Activated CD4-positive, alpha-beta T cell treated with anti-CD3 and anti-CD28 coated beads for 36 hours (primary cell): ENCODE results near the gene SEMA3G. TPM values are rescaled to one million over a fixed set of nuclear protein-coding genes. Genes with fewer than 3 reads are reported as not detected.

Experiments
- ATAC-seq: fragments of 200-7000 bp; cut with Tn5 transposase; one replicate; pipeline ENCODE4 v1.10.0; 2021; ENCODE audit warnings: mild to moderate bottlenecking, moderate library complexity
- CTCF ChIA-PET: fragments of 350-600 bp; sonication (Branson Sonifier 250); formaldehyde crosslinking; loops from one replicate; lab custom pipeline; 2021; ENCODE audit warnings: antibody characterized with exemption; lab: Charles Lee
- POLR2A ChIA-PET: fragments of 350-600 bp; sonication (Branson Sonifier 250); formaldehyde crosslinking; loops from one replicate; lab custom pipeline; 2021; ENCODE audit warnings: antibody characterized with exemption, inconsistent platforms; lab: Charles Lee
- DNase-seq: peaks from one replicate; pipeline ENCODE4 v3.0.0-alpha.2; 2020
- H3K27ac Mint-ChIP-seq: one replicate; pipeline ENCODE4 v1.8.0; 2021; ENCODE audit warnings: mixed read lengths
- H3K27me3 Mint-ChIP-seq: one replicate; pipeline ENCODE4 v1.8.0; 2021; ENCODE audit warnings: mixed read lengths
- H3K36me3 Mint-ChIP-seq: one replicate; pipeline ENCODE4 v1.8.0; 2021; ENCODE audit warnings: low read depth, mixed read lengths
- H3K4me1 Mint-ChIP-seq: one replicate; pipeline ENCODE4 v1.8.0; 2021; ENCODE audit warnings: mixed read lengths
- H3K4me3 Mint-ChIP-seq: one replicate; pipeline ENCODE4 v1.8.0; 2021; ENCODE audit warnings: mild to moderate bottlenecking, moderate library complexity, mixed read lengths
- H3K9me3 Mint-ChIP-seq: one replicate; pipeline ENCODE4 v1.8.0; 2021; ENCODE audit warnings: low read depth, mixed read lengths
- intact Hi-C, 2 experiments: fragments of 100-400 bp; cut with DNase I in 1 of 2; cut with micrococcal nuclease in 1 of 2; formaldehyde crosslinking; loops; one replicate each; pipeline versions ENCODE4 v1.14.2 to v1.15.1; 2022 to 2024; cut with DNase I, micrococcal nuclease
- total RNA-seq, 2 experiments: library from RNA; stranded (reverse); gene quantifications; one replicate each; pipeline ENCODE4 v1.2.3, GENCODE V29; 2021

The SEMA3G gene
- total RNA-seq, 2 experiments from 2014 or later, result not detected

GRCh38 chr3:52428151-52429005, 16.5 kb downstream of the SEMA3G start:
- Mint-ChIP-seq H3K4me3 (no peak overlapping the region), H3K27ac (no peak overlapping the region), H3K9me3 (no peaks in the 10 kb centered on the region), H3K27me3 (no peaks in the 10 kb centered on the region), H3K4me1 (no peaks in the 10 kb centered on the region), H3K36me3 (no peaks in the 10 kb centered on the region)
- DNase-seq, result peak; percentile 61
- POLR2A ChIA-PET, result no interaction called here
- intact Hi-C loops, result loop anchor here (1.0 kb wide), 1 partner anchor 19 kb away; no protein-coding TSS in a partner anchor
- peak; percentile 90 for ATAC-seq
- CTCF ChIA-PET, result interaction anchor here (0.7 to 8.8 kb wide), 8 partner anchors 13 to 209 kb away, joined by 3 to 97 read pairs (median 4); partner anchors contain the start of gene SEMA3G

GRCh38 chr3:52423173-52423572, 21.7 kb downstream of the SEMA3G start:
- H3K9me3 Mint-ChIP-seq, result no peaks in the 10 kb centered on the region
- intact Hi-C loops, result no loop called here
- CTCF ChIA-PET, result interaction anchor here (0.6 to 0.8 kb wide), 4 partner anchors 23 to 786 kb away, joined by 3 to 4 read pairs (median 3); no protein-coding TSS in a partner anchor
- POLR2A ChIA-PET, result no interaction called here
- no peak overlapping the region for H3K27ac Mint-ChIP-seq
- H3K27me3 Mint-ChIP-seq, result no peaks in the 10 kb centered on the region
- ATAC-seq, result no peak
- no peaks in the 10 kb centered on the region for H3K4me1 Mint-ChIP-seq
- peaks cover 2% of the 10 kb centered on the region for H3K36me3 Mint-ChIP-seq
- H3K4me3 Mint-ChIP-seq, result no peak overlapping the region
- DNase-seq, result no peak

GRCh38 chr3:52422669-52423068, 22.2 kb downstream of the SEMA3G start:
- H3K4me3 Mint-ChIP-seq, result no peak overlapping the region
- DNase-seq, result no peak
- ChIA-PET POLR2A (no interaction called here), CTCF (interaction anchor here (0.6 to 1.0 kb wide), 4 partner anchors 9 to 785 kb away, joined by 3 to 4 read pairs (median 4); no protein-coding TSS in a partner anchor)
- intact Hi-C loops, result no loop called here
- no peak overlapping the region for H3K27ac Mint-ChIP-seq
- H3K9me3 Mint-ChIP-seq, result no peaks in the 10 kb centered on the region
- no peaks in the 10 kb centered on the region for H3K27me3 Mint-ChIP-seq
- no peaks in the 10 kb centered on the region for H3K4me1 Mint-ChIP-seq
- ATAC-seq, result no peak
- peaks cover 2% of the 10 kb centered on the region for H3K36me3 Mint-ChIP-seq

- H3K27ac Mint-ChIP-seq, result no peak overlapping the region
- ChIA-PET CTCF (interaction anchor here (0.7 kb wide), 1 partner anchor 19 kb away, joined by 3 read pairs; no protein-coding TSS in a partner anchor), POLR2A (interaction anchor here (0.6 kb wide), 1 partner anchor 322 kb away, joined by 5 read pairs; no protein-coding TSS in a partner anchor)
- no peak for ATAC-seq
- H3K36me3 Mint-ChIP-seq, result peaks cover 5% of the 10 kb centered on the region
- H3K4me1 Mint-ChIP-seq, result no peaks in the 10 kb centered on the region
- no peaks in the 10 kb centered on the region for H3K27me3 Mint-ChIP-seq
- intact Hi-C loops, result no loop called here
- H3K9me3 Mint-ChIP-seq, result no peaks in the 10 kb centered on the region
- no peak for DNase-seq
- no peak overlapping the region for H3K4me3 Mint-ChIP-seq
Observed at GRCh38 chr3:52420388-52420787, 24.5 kb downstream of the SEMA3G start.

GRCh38 chr3:52415800-52416199, 29.1 kb downstream of the SEMA3G start:
- H3K4me1 Mint-ChIP-seq, result peaks cover 16% of the 10 kb centered on the region
- H3K27me3 Mint-ChIP-seq, result no peaks in the 10 kb centered on the region
- CTCF ChIA-PET, result interaction anchor here (1.0 to 1.4 kb wide), 2 partner anchors 12 to 43 kb away, joined by 4 to 5 read pairs; no protein-coding TSS in a partner anchor

GRCh38 chr3:52408466-52408865, 36.4 kb downstream of the SEMA3G start:
- intact Hi-C loops, result no loop called here
- Mint-ChIP-seq H3K4me3 (peak overlapping the region; percentile 94), H3K4me1 (peaks cover 33% of the 10 kb centered on the region), H3K27me3 (no peaks in the 10 kb centered on the region), H3K27ac (peak overlapping the region; percentile 82), H3K36me3 (peaks cover 27% of the 10 kb centered on the region), H3K9me3 (no peaks in the 10 kb centered on the region)
- CTCF ChIA-PET, result no interaction called here
- no peak for ATAC-seq
- POLR2A ChIA-PET, result no interaction called here
- no peak for DNase-seq

More at GRCh38 chr3:52415800-52416199, 29.1 kb downstream of the SEMA3G start:
- Mint-ChIP-seq H3K9me3 (no peaks in the 10 kb centered on the region), H3K36me3 (peaks cover 11% of the 10 kb centered on the region), H3K27ac (no peak overlapping the region), H3K4me3 (no peak overlapping the region)
- DNase-seq (no peak), ATAC-seq (no peak)
- intact Hi-C loops, result no loop called here
- POLR2A ChIA-PET, result interaction anchor here (0.6 kb wide), 1 partner anchor 20 kb away, joined by 8 read pairs; no protein-coding TSS in a partner anchor

- peak overlapping the region; percentile 94 for H3K4me3 Mint-ChIP-seq
- H3K36me3 Mint-ChIP-seq, result peaks cover 31% of the 10 kb centered on the region
- intact Hi-C loops, result no loop called here
- CTCF ChIA-PET, result no interaction called here
- POLR2A ChIA-PET, result interaction anchor here (0.6 kb wide), 1 partner anchor 68 kb away, joined by 8 read pairs; no protein-coding TSS in a partner anchor
- H3K27ac Mint-ChIP-seq, result no peak overlapping the region
- ATAC-seq (no peak), DNase-seq (no peak)
- no peaks in the 10 kb centered on the region for H3K27me3 Mint-ChIP-seq
- H3K4me1 Mint-ChIP-seq, result peaks cover 33% of the 10 kb centered on the region
- H3K9me3 Mint-ChIP-seq, result no peaks in the 10 kb centered on the region
Observed at GRCh38 chr3:52407779-52408178, 37.1 kb downstream of the SEMA3G start.

- CTCF ChIA-PET, result interaction anchor here (1.1 kb wide), 1 partner anchor 198 kb away, joined by 3 read pairs; no protein-coding TSS in a partner anchor
- intact Hi-C loops, result no loop called here
- H3K4me1 Mint-ChIP-seq, result peaks cover 27% of the 10 kb centered on the region
- peaks cover 34% of the 10 kb centered on the region for H3K36me3 Mint-ChIP-seq
- peak overlapping the region; percentile 2 for H3K27ac Mint-ChIP-seq
- ATAC-seq (no peak), DNase-seq (no peak)
- POLR2A ChIA-PET, result interaction anchor here (0.6 kb wide), 1 partner anchor 940 kb away, joined by 3 read pairs; no protein-coding TSS in a partner anchor
- H3K9me3 Mint-ChIP-seq, result no peaks in the 10 kb centered on the region
- no peaks in the 10 kb centered on the region for H3K27me3 Mint-ChIP-seq
- no peak overlapping the region for H3K4me3 Mint-ChIP-seq
Observed at GRCh38 chr3:52406791-52407510, 38.0 kb downstream of the SEMA3G start.

DNA sequence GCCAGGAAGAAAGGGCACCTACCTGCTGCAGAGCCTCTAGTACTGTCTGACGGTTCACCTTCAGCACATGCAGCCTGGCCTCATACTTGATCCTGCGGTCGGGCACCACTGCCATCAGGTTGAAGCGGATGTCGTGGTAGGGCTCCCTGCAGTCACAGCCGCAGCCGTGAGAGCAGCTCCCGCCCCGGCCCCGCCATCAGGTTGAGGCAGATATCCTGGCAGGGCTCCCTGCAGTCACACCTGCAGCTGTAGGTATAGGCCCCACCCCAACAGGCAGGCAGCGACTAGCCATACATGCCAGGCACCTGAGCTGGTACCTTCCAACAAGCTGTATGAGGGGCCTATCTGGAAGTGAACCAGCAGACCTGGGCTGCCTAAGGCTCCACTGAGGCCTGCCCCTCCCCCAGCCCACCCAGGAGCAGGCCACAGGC, 38.7 kb downstream of the SEMA3G start:
- CTCF ChIA-PET, result interaction anchor here (1.0 to 1.1 kb wide), 2 partner anchors 23 to 197 kb away, joined by 3 to 5 read pairs; no protein-coding TSS in a partner anchor
- DNase-seq, result no peak
- POLR2A ChIA-PET, result no interaction called here
- Mint-ChIP-seq H3K4me3 (no peak overlapping the region), H3K27me3 (no peaks in the 10 kb centered on the region), H3K4me1 (peaks cover 21% of the 10 kb centered on the region), H3K27ac (no peak overlapping the region), H3K9me3 (no peaks in the 10 kb centered on the region), H3K36me3 (peaks cover 36% of the 10 kb centered on the region)
- ATAC-seq, result no peak
- intact Hi-C loops, result no loop called here

GRCh38 chr3:52405601-52406110, 39.2 kb downstream of the SEMA3G start:
- ATAC-seq, result no peak
- Mint-ChIP-seq H3K9me3 (no peaks in the 10 kb centered on the region), H3K4me3 (no peak overlapping the region), H3K27ac (no peak overlapping the region), H3K27me3 (no peaks in the 10 kb centered on the region), H3K36me3 (peaks cover 38% of the 10 kb centered on the region), H3K4me1 (peaks cover 18% of the 10 kb centered on the region)
- ChIA-PET POLR2A (no interaction called here), CTCF (interaction anchor here (0.6 to 1.1 kb wide), 3 partner anchors 23 to 197 kb away, joined by 3 to 5 read pairs (median 3); no protein-coding TSS in a partner anchor)
- DNase-seq, result no peak
- intact Hi-C loops, result no loop called here
